OCI-LY3 (cell line): ENCODE data around the gene ZNF521.

Experiments
- H2AFZ ChIP-seq: fragments of 200-600, 300-600 bp; shearing (Covaris generic); 2 replicates; pipeline ENCODE4 v1.6.0; 2014; ENCODE audit warnings: antibody characterized with exemption, low read depth, low read length
- H3K27ac ChIP-seq: fragments of 200-600, 300-600 bp; sonication (generic); 2 replicates; pipeline ENCODE4 v1.5.1; 2014; ENCODE audit warnings: mild to moderate bottlenecking, low read length, moderate library complexity, mixed read lengths
- H3K27me3 ChIP-seq: fragments of 200-600, 300-600 bp; sonication (generic); 2 replicates; pipeline ENCODE4 v1.6.1; 2014; ENCODE audit warnings: low read depth, low read length, mixed read lengths
- H3K36me3 ChIP-seq: fragments of 200-600, 300-600 bp; sonication (generic); replicated peaks from 2 replicates; pipeline ENCODE3; 2014; ENCODE audit warnings: low read depth, low read length, mixed read lengths
- H3K4me1 ChIP-seq: fragments of 300-600, 200-600 bp; sonication (generic); 2 replicates; pipeline ENCODE4 v1.6.1; 2014; ENCODE audit warnings: low read length, mixed read lengths
- H3K4me2 ChIP-seq: fragments of 200-600, 300-600 bp; sonication (generic); 2 replicates; pipeline ENCODE4 v1.6.1; 2014; ENCODE audit warnings: low read length, mixed read lengths
- H3K4me3 ChIP-seq: fragments of 300-600, 200-600 bp; sonication (generic); 2 replicates; pipeline ENCODE4 v1.5.1; 2014; ENCODE audit warnings: antibody characterized with exemption, mild to moderate bottlenecking, low read length, moderate library complexity
- H3K79me2 ChIP-seq: fragments of 300-600, 200-600 bp; shearing (Covaris generic); 2 replicates; pipeline ENCODE4 v1.6.1; 2014; ENCODE audit warnings: mild to moderate bottlenecking, low read length, mixed read lengths
- H3K9ac ChIP-seq: fragments of 300-600, 200-600 bp; shearing (Covaris generic); 2 replicates; pipeline ENCODE4 v1.6.0; 2014; ENCODE audit warnings: mild to moderate bottlenecking, low read length, moderate library complexity
- H3K9me3 ChIP-seq: fragments of 200-600, 300-600 bp; shearing (Covaris generic); 2 replicates; pipeline ENCODE4 v1.6.1; 2014; ENCODE audit warnings: low read length, mixed read lengths; ENCODE audit not compliant: insufficient read depth
- H4K20me1 ChIP-seq: fragments of 200-600, 300-600 bp; sonication (generic); 2 replicates; pipeline ENCODE4 v1.6.1; 2016; ENCODE audit warnings: low read length, mixed read lengths; ENCODE audit not compliant: insufficient read depth
- CTCF ChIP-seq: fragments of 200-600, 300-600 bp; sonication (generic); IDR thresholded peaks from 2 replicates; pipeline ENCODE4 v1.5.1; 2014; ENCODE audit warnings: antibody characterized with exemption, low read length, low read depth
- EZH2phosphoT487 ChIP-seq: fragments of 200-600 bp; shearing (Covaris generic); IDR thresholded peaks from 2 replicates; pipeline ENCODE4 v1.6.1; 2018; ENCODE audit warnings: antibody characterized with exemption, mixed run types, low read depth

Gene ZNF521

GRCh38 chr18:25351777-25352628 is at the start of gene ZNF521:
TSS of gene ZNF521 (minus strand) at chr18:25352166. CDS start at chr18:25350946, 1,220 bp downstream.
- Histone ChIP-seq H3K79me2 (no peaks in the 10 kb centered on the region), H3K27me3 (peaks cover 29% of the 10 kb centered on the region), H3K9me3 (no peaks in the 10 kb centered on the region), H2AFZ (peak within 1 kb of the TSS; percentile 72; the same call in 1 of the 2 replicates), H4K20me1 (no peaks in the 10 kb centered on the region), H3K4me3 (peak within 1 kb of the TSS; percentile 82), H3K9ac (peak within 1 kb of the TSS; percentile 47), H3K36me3 (no peaks in the 10 kb centered on the region), H3K27ac (no peak within 1 kb of the TSS), H3K4me1 (no peaks in the 10 kb centered on the region), H3K4me2 (peak within 1 kb of the TSS; percentile 89)
- TF ChIP-seq CTCF: no peak
- TF ChIP-seq EZH2phosphoT487: no peak

- no peak for TF ChIP-seq EZH2phosphoT487
- no peak for TF ChIP-seq CTCF
- no peaks in the 10 kb centered on the region for H4K20me1 ChIP-seq
- no peak overlapping the region for H3K9ac ChIP-seq
- no peaks in the 10 kb centered on the region for H3K36me3 ChIP-seq
- H3K27me3 ChIP-seq: no peaks in the 10 kb centered on the region
- H3K27ac ChIP-seq: no peak overlapping the region
- no peaks in the 10 kb centered on the region for H3K4me1 ChIP-seq
- no peaks in the 10 kb centered on the region for H3K79me2 ChIP-seq
- no peak overlapping the region for H3K4me3 ChIP-seq
- H3K4me2 ChIP-seq: no peak overlapping the region
- H3K9me3 ChIP-seq: no peaks in the 10 kb centered on the region
- H2AFZ ChIP-seq: no peak overlapping the region
Observed at GRCh38 chr18:25399554-25399953, 47.6 kb upstream of the ZNF521 start.

GRCh38 chr18:25392192-25392591 is 40.2 kb upstream of the ZNF521 start:
- Histone ChIP-seq H3K4me2 (no peak overlapping the region), H3K79me2 (no peaks in the 10 kb centered on the region), H3K4me3 (no peak overlapping the region), H4K20me1 (no peaks in the 10 kb centered on the region), H3K9me3 (no peaks in the 10 kb centered on the region), H3K36me3 (no peaks in the 10 kb centered on the region), H2AFZ (no peak overlapping the region), H3K9ac (no peak overlapping the region), H3K4me1 (no peaks in the 10 kb centered on the region), H3K27me3 (no peaks in the 10 kb centered on the region), H3K27ac (no peak overlapping the region)
- TF ChIP-seq EZH2phosphoT487: no peak
- TF ChIP-seq CTCF: no peak

GRCh38 chr18:25373432-25374179 is 21.6 kb upstream of the ZNF521 start:
- Histone ChIP-seq H3K9ac (no peak overlapping the region), H3K27ac (no peak overlapping the region), H3K9me3 (no peaks in the 10 kb centered on the region), H2AFZ (no peak overlapping the region), H3K4me2 (no peak overlapping the region), H4K20me1 (no peaks in the 10 kb centered on the region), H3K79me2 (no peaks in the 10 kb centered on the region), H3K36me3 (no peaks in the 10 kb centered on the region), H3K4me1 (no peaks in the 10 kb centered on the region), H3K27me3 (0 out of 2 replicates have a peak, but pooled peaks cover 7% of the 10 kb centered on the region), H3K4me3 (no peak overlapping the region)
- TF ChIP-seq CTCF: no peak
- TF ChIP-seq EZH2phosphoT487: no peak
